Measurements from ENCODE around the gene PSD. TPM values are rescaled to one million over a fixed set of nuclear protein-coding genes. Genes with fewer than 3 reads are reported as not detected.

The PSD gene
- total and polyA plus RNA-seq, 4 donors, result 32.7 to 151 (median 85.7) TPM

Small RNA genes within 50 kb of the gene (small RNA-seq; reads per million reads assigned to genes)
- gene MIR146B (ENCODE audit: low replicate concordance), result 1,694 reads per million, percentile 100 among the genes with 10 or more reads in this experiment

Other genes starting within 250 kb of the PSD start
- gene ELOVL3, start 192.5 kb downstream of the PSD start, total RNA-seq, result under 1 TPM; 0.40 to 0.50 TPM
- under 1 TPM in 1 of 2 donors, not detected in 1; 0.42 TPM for gene ELOVL3, start 192.5 kb downstream of the PSD start, polyA plus RNA-seq (ENCODE audit: insufficient read length in 2 of 2)
- gene PITX3, start 177.3 kb downstream of the PSD start, total RNA-seq, result 1 to 10 TPM in 1 of 2 donors, not detected in 1; 1.6 TPM
- under 1 TPM; 0.14 to 0.22 TPM for gene PITX3, start 177.3 kb downstream of the PSD start, polyA plus RNA-seq (ENCODE audit: insufficient read length in 2 of 2)
- gene GBF1, start 173.3 kb downstream of the PSD start, total RNA-seq, result 10 to 100 TPM; 29.0 to 35.5 TPM
- 10 to 100 TPM; 59.1 to 60.4 TPM for gene GBF1, start 173.3 kb downstream of the PSD start, polyA plus RNA-seq (ENCODE audit: insufficient read length in 2 of 2)
- gene NFKB2, start 23.1 kb downstream of the PSD start, total RNA-seq, result 10 to 100 TPM in 1 of 2 donors, 1 to 10 TPM in 1; 6.4 to 16.6 TPM
- 10 to 100 TPM in 1 of 2 donors, 1 to 10 TPM in 1; 9.1 to 15.4 TPM for gene NFKB2, start 23.1 kb downstream of the PSD start, polyA plus RNA-seq (ENCODE audit: insufficient read length in 2 of 2)
- gene FBXL15, start 2.1 kb upstream of the PSD start, total RNA-seq, result 10 to 100 TPM; 10.0 to 14.7 TPM
- 10 to 100 TPM; 33.9 to 35.2 TPM for gene FBXL15, start 2.1 kb upstream of the PSD start, polyA plus RNA-seq (ENCODE audit: insufficient read length in 2 of 2)
- 100 to 1,000 TPM in 1 of 2 donors, 10 to 100 TPM in 1; 87.2 to 120 TPM for gene CUEDC2, start 13.8 kb upstream of the PSD start, total RNA-seq
- gene CUEDC2, start 13.8 kb upstream of the PSD start, polyA plus RNA-seq (ENCODE audit: insufficient read length in 2 of 2), result 100 to 1,000 TPM; 154 to 168 TPM
- under 1 TPM in 1 of 2 donors, not detected in 1; 0.28 TPM for gene C10orf95, start 32.8 kb upstream of the PSD start, total RNA-seq
- gene C10orf95, start 32.8 kb upstream of the PSD start, polyA plus RNA-seq (ENCODE audit: insufficient read length in 2 of 2), result 1 to 10 TPM in 1 of 2 donors, under 1 TPM in 1; 0.95 to 1.7 TPM
- 100 to 1,000 TPM; 113 to 134 TPM for gene ACTR1A, start 83.9 kb upstream of the PSD start, total RNA-seq
- 100 to 1,000 TPM; 175 to 177 TPM for gene ACTR1A, start 83.9 kb upstream of the PSD start, polyA plus RNA-seq (ENCODE audit: insufficient read length in 2 of 2)
- gene SUFU, start 85.2 kb upstream of the PSD start, total RNA-seq, result 10 to 100 TPM in 1 of 2 donors, 1 to 10 TPM in 1; 6.8 to 11.0 TPM
- 10 to 100 TPM; 24.8 to 27.0 TPM for gene SUFU, start 85.2 kb upstream of the PSD start, polyA plus RNA-seq (ENCODE audit: insufficient read length in 2 of 2)
- gene TRIM8, start 225.7 kb upstream of the PSD start, total RNA-seq, result 10 to 100 TPM; 42.2 to 59.8 TPM
- 100 to 1,000 TPM; 144 to 156 TPM for gene TRIM8, start 225.7 kb upstream of the PSD start, polyA plus RNA-seq (ENCODE audit: insufficient read length in 2 of 2)